PC-9 (cell line): Measurements from ENCODE around the gene SIPA1. TPM values are rescaled to one million over a fixed set of nuclear protein-coding genes. Genes with fewer than 3 reads are reported as not detected.

Experiments
- BruUV-seq: library from RNA; stranded (reverse); fragments of 400-500 nt; replicated peaks from 2 replicates; lab custom pipeline; 2021; lab: Mats Ljungman, UMichigan
- CTCF ChIA-PET: fragments of 300-600 bp; sonication (Branson Sonifier 250); formaldehyde crosslinking; loops from one replicate; lab custom pipeline; 2022; ENCODE audit warnings: antibody characterized with exemption; lab: Charles Lee
- POLR2A ChIA-PET: fragments of 300-600 bp; sonication (Branson Sonifier 250); formaldehyde crosslinking; loops from one replicate; lab custom pipeline; 2022; ENCODE audit warnings: antibody characterized with exemption; ENCODE audit not compliant: unreplicated experiment; lab: Charles Lee
- DNase-seq, 2 experiments: peaks; one replicate each; pipeline versions ENCODE4 v3.0.0 to v3.0.0-alpha.2; 2015 to 2022; ENCODE audit warnings: mixed read lengths in 1 of 2
- H2AFZ ChIP-seq: fragments of 200-600 bp; sonication (generic); 2 replicates; pipeline ENCODE4 v1.8.1; 2017; ENCODE audit warnings: antibody characterized with exemption
- H3F3A ChIP-seq: fragments of 200-600 bp; sonication (generic); 2 replicates; pipeline ENCODE4 v1.8.1; 2017; ENCODE audit warnings: antibody characterized with exemption, mild to moderate bottlenecking, low read depth; ENCODE audit not compliant: insufficient read depth
- H3K27ac ChIP-seq: fragments of 200-600 bp; sonication (generic); 2 replicates; pipeline ENCODE4 v1.6.1; 2016; ENCODE audit warnings: mixed run types
- H3K27me3 ChIP-seq: fragments of 200-600 bp; sonication (generic); 2 replicates; pipeline ENCODE4 v1.6.1; 2016; ENCODE audit warnings: low read depth, mixed run types; ENCODE audit not compliant: insufficient read depth
- H3K36me3 ChIP-seq: fragments of 200-600 bp; sonication (generic); 2 replicates; pipeline ENCODE4 v1.6.1; 2016; ENCODE audit warnings: low read depth, mixed run types
- H3K4me1 ChIP-seq: fragments of 200-600 bp; sonication (generic); replicated peaks from 2 replicates; pipeline ENCODE4 v1.6.1; 2016; ENCODE audit warnings: mixed run types; ENCODE audit not compliant: insufficient read depth
- H3K4me2 ChIP-seq: fragments of 200-600 bp; sonication (generic); 2 replicates; pipeline ENCODE4 v1.6.1; 2017; ENCODE audit warnings: mixed run types
- H3K4me3 ChIP-seq: fragments of 200-600 bp; sonication (generic); 2 replicates; pipeline ENCODE4 v1.6.1; 2016; ENCODE audit warnings: mixed run types
- H3K79me2 ChIP-seq: fragments of 200-600 bp; sonication (generic); 2 replicates; pipeline ENCODE4 v1.6.1; 2017; ENCODE audit warnings: low read depth, mixed run types
- H3K9me2 ChIP-seq: fragments of 200-600 bp; sonication (generic); 2 replicates; pipeline ENCODE4 v1.8.1; 2017; ENCODE audit warnings: mild to moderate bottlenecking; ENCODE audit not compliant: insufficient read depth
- H3K9me3 ChIP-seq: fragments of 200-600 bp; sonication (generic); 2 replicates; pipeline ENCODE4 v1.8.1; 2016; ENCODE audit warnings: low read depth; ENCODE audit not compliant: insufficient read depth
- H4K20me1 ChIP-seq: fragments of 200-600 bp; sonication (generic); 2 replicates; pipeline ENCODE4 v1.8.1; 2017; ENCODE audit not compliant: insufficient read depth
- CTCF ChIP-seq: fragments of 200-600 bp; sonication (generic); conservative IDR thresholded peaks from 2 replicates; pipeline ENCODE4 v1.6.1; 2017; ENCODE audit warnings: mixed run types, antibody characterized with exemption, mild to moderate bottlenecking, moderate library complexity
- EZH2 ChIP-seq: fragments of 200-600 bp; sonication (generic); IDR thresholded peaks from 2 replicates; pipeline ENCODE4 v1.8.0; 2017; ENCODE audit warnings: antibody characterized with exemption, low read depth
- intact Hi-C: fragments of 100-400 bp; cut with micrococcal nuclease; formaldehyde crosslinking; loops from one replicate; pipeline ENCODE4 v1.10.0; 2022; ENCODE audit not compliant: unreplicated experiment
- total RNA-seq: library from RNA; stranded (reverse); gene quantifications from 2 replicates; pipeline ENCODE4 v1.2.3, GENCODE V29; 2021

The SIPA1 gene
- total RNA-seq, 1 experiment from 2014 or later: 65.6 TPM

GRCh38 chr11:65617136-65617850 lies 20.6 kb upstream of the SIPA1 start:
- H4K20me1 ChIP-seq: peaks cover 51% of the 10 kb centered on the region
- H3K27me3 ChIP-seq: no peaks in the 10 kb centered on the region
- H3K27ac ChIP-seq: no peak overlapping the region
- H3K9me3 ChIP-seq: no peaks in the 10 kb centered on the region
- peak overlapping the region; percentile 99 for H3K4me2 ChIP-seq
- peaks cover 12% of the 10 kb centered on the region for H3K36me3 ChIP-seq
- intact Hi-C loops: loop anchor here (5.0 kb wide), 1 partner anchor 35 kb away; no protein-coding TSS in a partner anchor
- peaks cover 64% of the 10 kb centered on the region for H3K79me2 ChIP-seq
- H3K4me3 ChIP-seq: peak overlapping the region; percentile 93
- H3F3A ChIP-seq: peaks cover 14% of the 10 kb centered on the region
- BruUV-seq: no TSS peak
- H3K9me2 ChIP-seq: no peaks in the 10 kb centered on the region
- no peak for DNase-seq
- H3K4me1 ChIP-seq: peaks cover 22% of the 10 kb centered on the region; the same call in 1 of the 2 replicates
- CTCF ChIA-PET: no interaction called here
- TF ChIP-seq CTCF (no peak), EZH2 (no peak)
- POLR2A ChIA-PET: interaction anchor here (0.6 kb wide), 2 partner anchors 49 to 57 kb away, joined by 4 to 8 read pairs; no protein-coding TSS in a partner anchor
- H2AFZ ChIP-seq: no peak overlapping the region

- no peaks in the 10 kb centered on the region for H3K9me3 ChIP-seq
- peaks cover 54% of the 10 kb centered on the region for H4K20me1 ChIP-seq
- no peaks in the 10 kb centered on the region for H3K9me2 ChIP-seq
- ChIA-PET CTCF (no interaction called here), POLR2A (interaction anchor here (0.7 kb wide), 1 partner anchor 61 kb away, joined by 4 read pairs; no protein-coding TSS in a partner anchor)
- H2AFZ ChIP-seq: no peak overlapping the region
- intact Hi-C loops: loop anchor here (5.0 kb wide), 1 partner anchor 34 kb away; no protein-coding TSS in a partner anchor
- H3F3A ChIP-seq: peaks cover 14% of the 10 kb centered on the region
- H3K4me2 ChIP-seq: no peak overlapping the region
- BruUV-seq: no TSS peak
- H3K79me2 ChIP-seq: peaks cover 55% of the 10 kb centered on the region
- H3K27me3 ChIP-seq: no peaks in the 10 kb centered on the region
- H3K4me1 ChIP-seq: peaks cover 15% of the 10 kb centered on the region; the same call in 1 of the 2 replicates
- H3K4me3 ChIP-seq: no peak overlapping the region
- peaks cover 13% of the 10 kb centered on the region for H3K36me3 ChIP-seq
- TF ChIP-seq EZH2 (no peak), CTCF (no peak)
- DNase-seq: no peak
- no peak overlapping the region for H3K27ac ChIP-seq
Observed at GRCh38 chr11:65617990-65618751, 19.7 kb upstream of the SIPA1 start.

- peaks cover 13% of the 10 kb centered on the region for H3K36me3 ChIP-seq
- H3K4me2 ChIP-seq: no peak overlapping the region
- TF ChIP-seq EZH2 (no peak), CTCF (no peak)
- no peaks in the 10 kb centered on the region for H3K9me3 ChIP-seq
- H4K20me1 ChIP-seq: peaks cover 56% of the 10 kb centered on the region
- H3K4me3 ChIP-seq: no peak overlapping the region
- intact Hi-C loops: loop anchor here (5.0 kb wide), 1 partner anchor 34 kb away; no protein-coding TSS in a partner anchor
- no peak for DNase-seq
- H3K79me2 ChIP-seq: peaks cover 49% of the 10 kb centered on the region
- ChIA-PET CTCF (no interaction called here), POLR2A (interaction anchor here (0.7 kb wide), 1 partner anchor 62 kb away, joined by 4 read pairs; no protein-coding TSS in a partner anchor)
- peaks cover 11% of the 10 kb centered on the region; the same call in 1 of the 2 replicates for H3K4me1 ChIP-seq
- no peaks in the 10 kb centered on the region for H3K9me2 ChIP-seq
- peaks cover 14% of the 10 kb centered on the region for H3F3A ChIP-seq
- no peak overlapping the region for H3K27ac ChIP-seq
- H2AFZ ChIP-seq: no peak overlapping the region
- no TSS peak for BruUV-seq
- no peaks in the 10 kb centered on the region for H3K27me3 ChIP-seq
Observed at GRCh38 chr11:65618763-65619162, 19.1 kb upstream of the SIPA1 start.
